Measurements from ENCODE around the gene SH3RF3.

Gene SH3RF3

GRCh38 chr2:109183871-109184270 is 54.9 kb downstream of the SH3RF3 start:
- Histone ChIP-seq H3K23ac (ENCODE audit: low read length) (no peak overlapping the region), H2AK5ac (ENCODE audit: low read length) (no peak overlapping the region), H3K27me3 (ENCODE audit: insufficient read depth, low read length, poor library complexity) (no peaks in the 10 kb centered on the region), H3K4me2 (ENCODE audit: low read length) (no peak overlapping the region), H2BK120ac (ENCODE audit: low read depth, low read length) (no peak overlapping the region), H2BK15ac (replicated peaks; ENCODE audit: low read depth) (no peak overlapping the region), H3K79me1 (ENCODE audit: low read length) (no peaks in the 10 kb centered on the region), H3K4me1 (ENCODE audit: control insufficient read depth, low read depth, low read length) (no peaks in the 10 kb centered on the region), H3K79me2 (ENCODE audit: control insufficient read depth, insufficient read depth, low read length) (no peaks in the 10 kb centered on the region), H3K27ac (ENCODE audit: low read depth, low read length) (no peak overlapping the region), H4K5ac (ENCODE audit: low read length) (no peak overlapping the region), H3K4ac (ENCODE audit: low read depth, low read length) (no peak overlapping the region), H3K56ac (ENCODE audit: low read length) (no peak overlapping the region), H3K18ac (ENCODE audit: low read length) (no peak overlapping the region), H3K4me3 (ENCODE audit: low read length) (no peak overlapping the region), H2BK5ac (ENCODE audit: low read length) (no peak overlapping the region), H4K8ac (ENCODE audit: low read depth, low read length) (no peak overlapping the region), H3K9ac (ENCODE audit: low read length) (no peak overlapping the region), H3K36me3 (ENCODE audit: control insufficient read depth, insufficient read depth, low read length) (no peaks in the 10 kb centered on the region)
- WGBS (ENCODE audit: extremely low coverage, insufficient coverage, low lambda C conversion rate) = no CpG with 5 or more reads among the region's 4 CpGs
- DNase-seq = no peak

- no peak for DNase-seq
- Histone ChIP-seq H2BK120ac (ENCODE audit: low read depth, low read length) (no peak overlapping the region), H2BK15ac (replicated peaks; ENCODE audit: low read depth) (no peak overlapping the region), H3K27me3 (ENCODE audit: insufficient read depth, low read length, poor library complexity) (no peaks in the 10 kb centered on the region), H3K4me2 (ENCODE audit: low read length) (no peak overlapping the region), H2AK5ac (ENCODE audit: low read length) (no peak overlapping the region), H3K27ac (ENCODE audit: low read depth, low read length) (no peak overlapping the region), H3K79me2 (ENCODE audit: control insufficient read depth, insufficient read depth, low read length) (no peaks in the 10 kb centered on the region), H3K4me3 (ENCODE audit: low read length) (no peak overlapping the region), H3K9ac (ENCODE audit: low read length) (no peak overlapping the region), H3K18ac (ENCODE audit: low read length) (no peak overlapping the region), H4K8ac (ENCODE audit: low read depth, low read length) (no peak overlapping the region), H2BK5ac (ENCODE audit: low read length) (no peak overlapping the region), H3K79me1 (ENCODE audit: low read length) (no peaks in the 10 kb centered on the region), H3K4me1 (ENCODE audit: control insufficient read depth, low read depth, low read length) (no peaks in the 10 kb centered on the region), H3K23ac (ENCODE audit: low read length) (no peak overlapping the region), H3K56ac (ENCODE audit: low read length) (no peak overlapping the region), H3K4ac (ENCODE audit: low read depth, low read length) (no peak overlapping the region), H4K5ac (ENCODE audit: low read length) (no peak overlapping the region), H3K36me3 (ENCODE audit: control insufficient read depth, insufficient read depth, low read length) (no peaks in the 10 kb centered on the region)
- no CpG with 5 or more reads among the region's 3 CpGs for WGBS (ENCODE audit: extremely low coverage, insufficient coverage, low lambda C conversion rate)
Measured at GRCh38 chr2:109184368-109184767, 55.4 kb downstream of the SH3RF3 start.

GRCh38 chr2:109185338-109185737 is 56.3 kb downstream of the SH3RF3 start:
- Histone ChIP-seq H3K4ac (ENCODE audit: low read depth, low read length) (no peak overlapping the region), H2BK120ac (ENCODE audit: low read depth, low read length) (no peak overlapping the region), H4K5ac (ENCODE audit: low read length) (no peak overlapping the region), H3K56ac (ENCODE audit: low read length) (no peak overlapping the region), H4K8ac (ENCODE audit: low read depth, low read length) (no peak overlapping the region), H3K9ac (ENCODE audit: low read length) (no peak overlapping the region), H3K36me3 (ENCODE audit: control insufficient read depth, insufficient read depth, low read length) (no peaks in the 10 kb centered on the region), H3K4me3 (ENCODE audit: low read length) (no peak overlapping the region), H3K79me2 (ENCODE audit: control insufficient read depth, insufficient read depth, low read length) (no peaks in the 10 kb centered on the region), H3K18ac (ENCODE audit: low read length) (no peak overlapping the region), H3K4me2 (ENCODE audit: low read length) (no peak overlapping the region), H3K79me1 (ENCODE audit: low read length) (no peaks in the 10 kb centered on the region), H2BK5ac (ENCODE audit: low read length) (no peak overlapping the region), H3K27ac (ENCODE audit: low read depth, low read length) (no peak overlapping the region), H3K4me1 (ENCODE audit: control insufficient read depth, low read depth, low read length) (no peaks in the 10 kb centered on the region), H2BK15ac (replicated peaks; ENCODE audit: low read depth) (no peak overlapping the region), H3K27me3 (ENCODE audit: insufficient read depth, low read length, poor library complexity) (no peaks in the 10 kb centered on the region), H3K23ac (ENCODE audit: low read length) (no peak overlapping the region), H2AK5ac (ENCODE audit: low read length) (no peak overlapping the region)
- peak; percentile 57 for DNase-seq
- WGBS (ENCODE audit: extremely low coverage, insufficient coverage, low lambda C conversion rate) = no CpG with 5 or more reads among the region's 4 CpGs

GRCh38 chr2:109185821-109186570 is 57.0 kb downstream of the SH3RF3 start:
- H3K4ac ChIP-seq (ENCODE audit: low read depth, low read length) = no peak overlapping the region
- no peaks in the 10 kb centered on the region for H3K27me3 ChIP-seq (ENCODE audit: insufficient read depth, low read length, poor library complexity)
- no peaks in the 10 kb centered on the region for H3K36me3 ChIP-seq (ENCODE audit: control insufficient read depth, insufficient read depth, low read length)
- H3K27ac ChIP-seq (ENCODE audit: low read depth, low read length) = no peak overlapping the region
- H2BK120ac ChIP-seq (ENCODE audit: low read depth, low read length) = no peak overlapping the region
- no peak overlapping the region for H3K4me3 ChIP-seq (ENCODE audit: low read length)
- no peaks in the 10 kb centered on the region for H3K79me2 ChIP-seq (ENCODE audit: control insufficient read depth, insufficient read depth, low read length)
- no peak overlapping the region for H3K4me2 ChIP-seq (ENCODE audit: low read length)
- H4K5ac ChIP-seq (ENCODE audit: low read length) = no peak overlapping the region
- H3K23ac ChIP-seq (ENCODE audit: low read length) = no peak overlapping the region
- no peak for DNase-seq
- no CpG with 5 or more reads among the region's 16 CpGs for WGBS (ENCODE audit: extremely low coverage, insufficient coverage, low lambda C conversion rate)
- H3K56ac ChIP-seq (ENCODE audit: low read length) = no peak overlapping the region
- H2BK15ac ChIP-seq (replicated peaks; ENCODE audit: low read depth) = no peak overlapping the region
- no peak overlapping the region for H2AK5ac ChIP-seq (ENCODE audit: low read length)
- H2BK5ac ChIP-seq (ENCODE audit: low read length) = no peak overlapping the region
- H3K9ac ChIP-seq (ENCODE audit: low read length) = no peak overlapping the region
- H3K4me1 ChIP-seq (ENCODE audit: control insufficient read depth, low read depth, low read length) = no peaks in the 10 kb centered on the region
- no peak overlapping the region for H4K8ac ChIP-seq (ENCODE audit: low read depth, low read length)
- no peak overlapping the region for H3K18ac ChIP-seq (ENCODE audit: low read length)
- no peaks in the 10 kb centered on the region for H3K79me1 ChIP-seq (ENCODE audit: low read length)

DNA sequence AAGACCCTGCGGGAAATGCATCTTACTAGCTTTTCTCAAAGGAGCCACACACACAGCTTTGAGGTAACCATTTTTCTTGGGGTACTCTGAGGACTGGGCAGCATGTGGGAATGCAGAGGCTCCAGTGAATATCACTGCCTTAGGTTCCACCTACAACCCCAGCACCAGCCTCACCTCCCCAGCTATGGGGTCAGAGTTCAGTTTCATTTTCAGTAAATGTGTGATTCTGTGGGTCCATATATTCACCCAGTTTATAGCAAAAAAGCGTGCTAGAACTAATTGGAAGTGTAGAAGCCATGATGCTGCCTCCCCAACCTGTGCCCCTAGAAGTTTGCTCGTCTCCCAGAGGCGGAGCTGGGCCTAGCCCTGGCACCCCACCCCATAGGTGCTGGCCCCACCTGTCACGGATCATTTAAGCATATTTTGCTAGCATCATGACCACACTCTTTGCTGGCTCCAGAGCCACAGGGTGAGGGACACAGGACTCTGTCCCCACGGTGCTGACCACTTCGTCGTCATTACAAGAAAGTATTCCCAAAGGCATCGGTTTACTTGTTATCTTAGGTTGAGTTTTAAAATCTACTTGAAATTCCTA is 57.7 kb downstream of the SH3RF3 start:
- H2AK5ac ChIP-seq (ENCODE audit: low read length) = no peak overlapping the region
- H2BK120ac ChIP-seq (ENCODE audit: low read depth, low read length) = no peak overlapping the region
- no CpG with 5 or more reads among the region's 9 CpGs for WGBS (ENCODE audit: extremely low coverage, insufficient coverage, low lambda C conversion rate)
- no peak overlapping the region for H3K4ac ChIP-seq (ENCODE audit: low read depth, low read length)
- DNase-seq = no peak
- H3K4me1 ChIP-seq (ENCODE audit: control insufficient read depth, low read depth, low read length) = no peaks in the 10 kb centered on the region
- H3K27me3 ChIP-seq (ENCODE audit: insufficient read depth, low read length, poor library complexity) = no peaks in the 10 kb centered on the region
- no peak overlapping the region for H4K5ac ChIP-seq (ENCODE audit: low read length)
- no peaks in the 10 kb centered on the region for H3K79me2 ChIP-seq (ENCODE audit: control insufficient read depth, insufficient read depth, low read length)
- no peak overlapping the region for H3K4me2 ChIP-seq (ENCODE audit: low read length)
- H3K18ac ChIP-seq (ENCODE audit: low read length) = no peak overlapping the region
- no peaks in the 10 kb centered on the region for H3K79me1 ChIP-seq (ENCODE audit: low read length)
- H2BK5ac ChIP-seq (ENCODE audit: low read length) = no peak overlapping the region
- no peak overlapping the region for H3K23ac ChIP-seq (ENCODE audit: low read length)
- no peak overlapping the region for H3K56ac ChIP-seq (ENCODE audit: low read length)
- H3K27ac ChIP-seq (ENCODE audit: low read depth, low read length) = no peak overlapping the region
- no peaks in the 10 kb centered on the region for H3K36me3 ChIP-seq (ENCODE audit: control insufficient read depth, insufficient read depth, low read length)
- no peak overlapping the region for H3K4me3 ChIP-seq (ENCODE audit: low read length)
- H4K8ac ChIP-seq (ENCODE audit: low read depth, low read length) = no peak overlapping the region
- no peak overlapping the region for H3K9ac ChIP-seq (ENCODE audit: low read length)
- H2BK15ac ChIP-seq (replicated peaks; ENCODE audit: low read depth) = no peak overlapping the region

All from mesendoderm (in vitro differentiated cells).